ENCODE measurements around the gene HSPA4.
A peak's percentile ranks its signal among the peaks of the same experiment; 100 is the strongest.

HSPA4 gene

DNA sequence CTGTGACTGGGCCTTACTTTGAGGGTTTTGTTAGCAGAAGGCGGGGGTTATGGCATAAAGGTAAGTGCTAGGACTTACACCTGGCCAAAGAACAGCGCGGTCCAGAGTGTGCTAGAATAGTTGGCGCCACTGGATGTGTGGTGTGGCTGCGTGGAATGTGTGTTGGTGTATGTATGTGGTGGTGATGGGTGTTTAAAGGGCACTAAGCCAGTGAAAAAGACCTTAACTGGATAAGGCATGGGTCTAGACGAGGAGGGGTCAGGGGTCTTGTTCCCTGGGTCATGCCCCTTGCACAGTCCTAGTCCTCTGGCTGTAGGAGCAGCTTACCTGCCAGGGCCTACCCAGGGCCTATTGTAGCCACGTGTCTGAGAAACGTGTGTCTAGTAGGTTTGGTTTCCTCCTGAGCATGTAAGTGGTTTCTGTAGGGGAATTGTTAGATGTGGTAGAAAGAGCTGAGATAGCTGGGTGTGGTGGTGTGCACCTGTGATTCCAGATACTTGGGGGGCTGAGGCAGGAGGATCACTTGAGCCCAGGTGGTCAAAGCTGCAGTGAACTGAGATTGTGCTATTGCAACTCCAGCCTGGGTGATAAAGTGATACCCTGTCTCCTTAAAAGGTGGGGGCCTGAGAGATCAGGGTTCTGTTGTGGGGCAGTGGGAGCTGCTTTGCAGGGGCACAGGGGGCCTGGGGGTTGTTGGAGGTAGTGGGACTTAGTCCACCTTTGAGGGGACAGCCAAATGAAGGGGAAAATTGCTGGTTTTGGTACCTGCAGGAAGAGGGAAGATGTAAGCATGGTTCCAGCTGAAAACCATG lies 55.2 kb downstream of the HSPA4 start:
- DNase-seq: no peak

DNA sequence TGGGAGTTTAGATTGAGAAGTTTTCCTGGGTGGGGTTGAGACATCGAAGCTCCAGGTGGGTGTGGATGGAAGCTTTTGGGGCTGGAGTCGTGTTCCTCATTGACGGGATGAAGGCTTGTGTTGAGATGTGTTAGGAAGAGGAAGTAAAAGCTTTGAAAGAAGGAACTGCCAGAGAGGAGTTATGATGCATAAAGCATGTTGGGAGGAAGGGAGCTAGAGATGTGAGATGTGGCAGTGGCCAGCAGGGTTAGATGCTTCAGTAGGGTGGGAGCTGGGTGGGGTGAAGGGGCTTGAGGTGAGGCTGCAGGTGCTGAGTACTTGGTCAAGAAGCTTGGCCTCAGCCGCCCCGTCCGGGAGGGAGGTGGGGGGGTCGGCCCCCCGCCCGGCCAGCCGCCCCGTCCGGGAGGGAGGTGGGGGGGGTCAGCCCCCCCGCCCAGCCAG lies 56.7 kb downstream of the HSPA4 start:
- DNase-seq: no peak

DNA sequence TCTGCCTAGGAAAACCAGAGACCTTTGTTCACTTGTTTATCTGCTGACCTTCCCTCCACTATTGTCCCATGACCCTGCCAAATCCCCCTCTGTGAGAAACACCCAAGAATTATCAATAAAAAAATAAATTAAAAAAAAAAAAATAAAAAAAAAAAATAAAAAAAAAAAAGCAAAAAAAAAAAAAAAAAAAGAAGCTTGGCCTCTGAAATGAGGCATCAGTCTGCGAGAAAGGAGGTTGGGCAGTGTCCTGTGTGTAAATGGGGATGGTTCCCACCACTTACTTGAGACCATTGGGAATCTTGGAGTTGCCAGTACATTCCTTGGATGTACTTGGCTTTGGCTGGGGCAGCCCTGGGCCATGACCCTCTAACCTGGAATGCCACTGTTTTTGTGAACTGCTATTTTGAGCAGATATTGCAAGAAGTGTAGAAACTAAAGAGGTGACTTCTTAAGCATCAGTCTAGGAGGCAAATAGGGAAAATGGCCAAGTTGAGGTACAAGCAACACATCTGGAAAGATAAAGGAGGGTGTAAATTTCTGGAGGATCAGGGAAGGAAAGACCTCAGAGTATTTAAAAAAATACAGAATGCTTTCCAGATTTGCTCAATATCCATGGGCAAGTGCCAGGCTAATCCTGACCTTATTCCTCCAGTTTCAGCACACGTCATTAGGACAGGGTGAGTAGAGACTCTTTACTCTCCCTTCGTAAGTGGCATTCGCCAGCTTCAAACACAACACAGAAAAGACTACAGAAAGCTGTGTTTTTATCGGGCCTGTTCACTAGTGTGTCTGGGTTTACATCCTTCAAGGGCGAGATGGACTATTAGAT lies 58.1 kb downstream of the HSPA4 start:
- no peak for DNase-seq

DNA sequence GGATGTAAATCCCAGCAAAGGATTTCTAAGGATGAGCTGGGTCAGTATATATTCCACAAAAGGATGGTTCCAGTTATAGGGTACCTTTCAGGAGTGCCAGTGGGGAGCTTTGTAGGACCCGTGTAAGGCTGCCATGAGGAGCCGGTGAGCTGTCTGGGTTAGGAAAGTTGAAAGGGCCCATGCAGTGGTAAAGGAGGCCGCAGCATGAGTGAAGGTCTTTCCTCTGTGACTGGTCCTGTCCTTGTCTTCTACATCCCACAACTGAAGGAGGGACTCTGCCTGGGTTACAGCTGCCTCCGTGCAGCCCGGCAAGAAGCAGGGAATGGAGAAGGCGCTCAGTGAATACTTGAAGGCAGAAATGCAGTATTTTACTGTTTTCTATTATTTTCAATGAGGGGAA lies 58.9 kb downstream of the HSPA4 start:
- DNase-seq: no peak

DNA sequence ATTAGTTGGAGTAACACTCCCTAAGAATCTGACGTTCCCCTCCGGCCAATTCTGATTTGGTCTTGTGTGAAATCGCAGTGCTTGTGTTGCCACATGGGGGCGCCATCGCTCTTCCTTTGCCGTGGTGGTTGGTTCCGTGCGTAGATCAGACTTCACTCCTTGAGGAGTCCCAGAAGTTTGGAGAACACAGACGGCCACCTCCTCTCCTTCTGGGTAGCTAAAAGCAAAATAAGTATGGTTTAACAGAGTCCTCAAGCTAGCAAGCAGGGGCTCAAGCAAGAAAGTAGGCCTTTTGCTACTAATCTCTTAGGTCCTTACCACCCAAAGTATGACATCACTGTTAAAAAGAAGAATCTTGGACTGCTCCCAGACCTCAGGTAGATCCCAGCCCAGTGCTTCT lies 59.5 kb downstream of the HSPA4 start:
- peak; percentile 79 for DNase-seq

DNA sequence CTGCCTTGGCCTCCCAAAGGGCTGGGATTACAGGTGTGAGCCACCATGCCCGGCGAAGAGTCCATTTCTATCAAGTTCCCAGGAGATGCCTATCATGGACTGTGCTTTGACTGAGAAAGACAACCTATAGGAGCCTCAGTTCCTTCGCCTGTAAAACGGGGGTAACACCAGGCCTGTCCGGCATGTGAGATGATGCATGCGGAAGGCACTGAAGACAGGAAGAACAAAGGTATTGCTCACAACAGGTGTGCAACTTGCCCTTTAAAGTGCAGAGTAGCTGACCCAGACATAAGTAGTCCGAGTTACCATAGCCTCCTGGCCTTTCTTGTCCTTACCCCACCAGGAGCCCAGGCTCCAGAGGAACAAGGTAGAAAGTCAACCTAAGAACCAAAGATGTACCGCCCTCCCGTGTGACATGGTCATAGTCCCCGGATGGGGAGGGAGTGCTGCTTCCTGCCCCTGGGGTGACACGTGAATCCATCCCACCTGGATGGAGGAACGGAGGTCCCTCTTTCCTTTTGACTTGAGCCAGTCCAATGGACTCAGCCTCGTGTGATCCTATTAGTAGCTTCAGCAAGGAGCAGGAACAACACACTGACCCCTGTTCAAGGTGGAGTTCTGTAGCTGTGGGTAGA lies 60.3 kb downstream of the HSPA4 start:
- DNase-seq: no peak

DNA sequence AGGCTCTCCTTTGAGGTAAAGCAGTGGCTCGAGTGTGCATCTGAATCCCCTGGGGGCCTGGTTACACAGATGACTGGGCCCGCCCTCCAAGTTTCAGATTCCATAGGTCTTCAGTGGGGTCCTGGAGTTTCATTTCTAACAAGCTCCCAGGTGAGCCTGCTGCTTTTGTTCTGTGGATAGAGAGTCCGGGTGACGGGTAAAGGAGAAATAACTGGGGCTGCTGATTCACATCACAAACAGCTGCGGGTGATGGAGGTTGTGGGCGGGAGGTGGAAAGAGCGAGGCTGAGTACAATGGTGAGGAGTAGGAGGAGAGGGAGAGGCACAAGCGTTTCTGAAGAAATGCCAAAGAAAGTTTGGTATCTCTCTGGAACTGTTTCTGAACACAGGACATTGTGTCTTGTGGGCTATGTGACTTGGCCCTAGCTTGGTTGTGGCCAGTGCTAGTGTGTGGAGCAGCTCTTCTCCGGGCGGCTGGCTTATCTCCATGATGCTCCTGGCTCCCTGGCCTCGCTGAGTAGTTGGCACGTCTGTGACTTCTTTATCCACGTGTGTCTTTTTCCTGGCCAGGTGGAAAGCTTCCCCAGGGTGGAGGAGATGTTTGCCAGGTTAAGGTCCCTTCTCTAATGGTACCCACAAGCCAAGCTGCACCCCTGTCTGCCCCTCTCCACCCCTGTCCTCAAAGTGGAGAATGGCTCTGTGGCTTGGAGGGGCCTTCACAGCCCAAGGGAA lies 61.7 kb downstream of the HSPA4 start:
- peak; percentile 58 for DNase-seq

DNA sequence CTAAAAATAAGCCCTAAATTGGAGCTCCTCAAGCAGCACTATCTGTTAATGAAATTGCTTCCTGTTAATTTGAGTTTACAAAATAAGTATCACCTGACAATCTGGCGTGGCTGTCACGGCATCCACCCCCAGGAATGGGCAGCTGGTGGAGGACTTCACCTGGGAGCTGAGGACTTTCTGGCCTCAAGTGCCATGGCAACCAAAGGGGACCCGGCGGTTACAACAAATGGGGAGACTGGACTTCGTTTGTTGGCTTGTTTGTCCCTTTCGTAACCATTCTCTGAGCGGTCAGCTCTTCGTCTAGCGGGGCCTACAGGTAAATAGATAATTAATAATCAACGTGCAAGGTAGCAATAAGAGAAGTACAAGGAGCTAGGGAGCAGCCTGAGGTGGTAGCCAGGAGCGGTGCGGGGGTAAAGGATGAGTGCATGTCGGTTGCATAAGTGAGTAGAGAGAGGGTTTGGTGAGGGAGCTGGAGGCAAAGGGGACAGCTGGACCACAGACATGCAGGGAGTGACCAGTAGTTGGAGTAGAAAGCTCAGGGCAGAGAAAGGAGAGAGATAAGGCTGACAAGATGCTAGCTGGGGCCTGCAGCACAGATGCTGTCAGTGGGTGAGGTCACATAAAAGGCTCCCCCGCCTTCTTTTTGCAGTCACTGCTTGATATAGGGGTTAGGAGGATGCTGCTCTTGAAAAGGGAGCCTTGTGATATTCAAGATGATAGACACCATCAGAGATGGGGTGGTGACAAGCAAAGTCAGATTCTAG lies 62.5 kb downstream of the HSPA4 start:
- no peak for DNase-seq

DNA sequence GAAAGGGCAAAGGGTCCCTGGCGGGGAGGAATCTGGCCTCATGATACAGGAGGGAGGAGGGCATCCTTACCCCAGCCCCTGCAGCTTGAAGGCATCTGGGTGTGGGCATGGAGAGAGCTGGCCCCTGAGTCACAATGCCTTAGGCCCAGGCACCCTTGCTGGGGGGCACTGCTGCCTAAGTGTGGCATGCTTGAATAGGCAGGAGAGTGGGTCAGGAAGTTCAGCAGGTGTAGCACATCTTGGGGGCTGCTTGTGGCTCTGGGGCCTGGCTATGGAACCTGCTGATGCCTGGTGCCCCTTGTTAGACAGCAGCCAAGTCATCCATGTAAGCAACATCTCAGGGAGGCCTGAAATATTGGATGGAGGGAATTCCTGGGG lies 63.1 kb downstream of the HSPA4 start:
- no peak for DNase-seq

DNA sequence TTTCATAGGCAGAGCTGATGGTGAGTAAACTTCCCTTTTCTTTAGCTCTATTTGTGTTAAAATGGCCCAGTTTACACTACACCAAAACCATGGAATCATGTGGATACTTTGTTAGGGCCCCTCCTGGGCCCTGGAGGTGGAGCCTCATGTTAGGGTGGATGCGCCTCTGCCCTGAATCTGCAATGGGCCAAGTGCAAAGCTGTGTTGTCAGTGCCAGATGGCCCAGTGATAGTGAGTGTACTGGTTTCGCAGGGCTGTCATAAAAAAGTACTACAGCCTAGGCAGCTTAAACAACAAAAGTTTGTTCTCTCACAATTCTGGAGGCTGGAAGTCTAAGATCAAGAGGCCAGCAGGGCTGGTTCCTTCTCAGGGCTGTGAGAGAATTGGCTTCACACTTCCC lies 64.8 kb downstream of the HSPA4 start:
- no peak for DNase-seq

DNA sequence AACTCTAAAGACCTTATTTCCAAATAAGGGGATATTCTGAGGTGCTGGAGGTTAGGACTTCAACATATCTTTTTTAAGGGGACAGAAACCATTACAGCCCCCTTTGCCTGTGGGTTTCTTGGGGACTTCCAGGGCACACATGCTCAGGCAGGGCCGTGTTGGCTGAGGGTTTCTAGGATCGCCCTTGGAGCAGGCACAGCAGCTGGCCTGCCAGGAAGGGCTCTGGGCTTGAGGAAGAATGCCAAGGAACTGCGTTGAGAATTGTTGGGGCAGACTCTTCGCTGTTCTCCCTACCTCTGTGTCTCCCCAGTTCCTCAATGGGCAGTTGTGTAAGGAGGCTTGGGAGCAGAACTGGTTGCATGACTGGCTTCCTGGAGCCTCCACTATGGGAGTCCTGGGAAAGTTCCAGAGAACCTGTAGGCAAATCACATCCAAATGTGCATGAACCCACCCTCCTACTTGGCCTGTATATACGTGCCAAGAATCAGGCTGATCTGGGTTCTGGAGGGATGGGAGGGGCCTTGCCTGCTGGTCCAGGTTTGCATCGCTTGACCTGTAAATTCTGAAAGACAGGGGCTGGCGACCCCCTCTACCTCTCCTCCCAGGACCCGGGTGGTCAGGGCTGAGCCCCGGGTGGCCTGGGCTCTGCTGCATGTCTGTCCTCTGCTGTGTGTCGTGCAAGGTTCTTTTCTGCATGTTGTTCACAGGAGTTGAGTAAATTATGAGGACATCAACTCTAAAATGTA lies 65.5 kb downstream of the HSPA4 start:
- no peak for DNase-seq

DNA sequence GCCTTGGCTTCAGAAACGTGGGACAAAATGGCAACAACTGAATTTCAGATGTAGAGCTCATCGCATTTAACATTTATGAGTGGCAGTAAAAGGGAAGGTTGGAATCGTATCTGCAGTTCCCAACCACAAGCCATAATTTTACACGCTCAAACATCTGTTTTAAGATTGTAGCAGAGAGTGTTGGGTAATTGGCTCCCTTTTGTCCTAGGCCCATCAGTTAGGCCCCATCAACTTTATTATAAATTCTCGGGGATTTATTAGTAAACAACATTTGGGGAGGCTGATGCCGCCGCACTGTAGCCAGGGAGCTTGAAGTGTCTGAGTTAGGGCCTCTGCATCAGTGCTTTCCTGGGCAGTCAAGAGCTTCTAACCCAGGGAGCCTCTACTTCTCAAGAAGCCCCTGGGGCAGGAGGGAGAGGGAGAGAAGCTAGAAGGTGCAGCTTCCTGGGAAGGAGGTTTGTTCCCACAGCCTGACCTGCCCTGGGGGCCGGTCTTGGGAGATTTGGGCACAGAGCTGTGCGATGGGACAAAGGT lies 66.2 kb downstream of the HSPA4 start:
- DNase-seq: no peak

DNA sequence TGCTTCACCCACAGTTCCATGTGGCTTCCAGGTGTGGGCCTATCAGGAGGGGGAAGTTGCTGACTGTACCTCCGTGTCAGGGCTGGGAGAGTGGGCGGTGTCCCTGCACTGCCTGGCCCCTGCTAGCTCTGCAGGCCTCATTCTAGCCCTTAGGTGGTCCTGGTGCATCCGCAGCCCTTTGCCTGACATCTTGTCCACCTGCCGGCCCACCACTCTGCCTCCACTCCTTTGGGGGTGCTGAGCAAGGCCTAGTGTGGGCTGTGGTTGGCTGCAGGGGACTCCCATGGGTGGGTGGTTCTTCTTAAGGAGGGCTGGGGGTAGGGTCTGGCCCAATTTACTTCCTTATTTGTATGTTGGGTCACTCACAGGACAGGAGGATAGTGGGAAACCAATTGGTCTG lies 66.9 kb downstream of the HSPA4 start:
- DNase-seq: no peak

DNA sequence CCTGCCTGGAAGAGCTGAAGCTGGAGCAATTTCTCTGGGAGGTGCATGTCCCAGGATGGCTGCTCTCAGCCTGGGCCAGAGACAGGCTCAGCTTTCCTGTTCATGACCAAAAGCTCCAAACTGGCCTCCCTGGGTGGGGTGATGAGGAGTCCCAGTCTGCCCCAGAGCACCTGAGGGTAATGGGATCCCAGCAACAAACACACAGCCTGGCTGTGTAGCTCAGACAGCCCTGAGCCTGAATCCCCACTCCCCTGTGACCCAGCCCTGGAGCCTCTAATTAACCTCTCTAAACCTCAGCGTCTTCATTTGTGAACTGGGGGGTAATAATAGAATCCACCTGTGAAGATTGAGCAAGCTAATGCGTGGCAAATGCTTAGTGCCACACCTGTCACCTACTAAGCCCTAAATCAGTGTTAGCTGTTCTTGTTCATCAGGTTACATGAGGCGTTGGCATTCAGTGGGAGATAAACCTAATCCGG lies 67.5 kb downstream of the HSPA4 start:
- DNase-seq: no peak

DNA sequence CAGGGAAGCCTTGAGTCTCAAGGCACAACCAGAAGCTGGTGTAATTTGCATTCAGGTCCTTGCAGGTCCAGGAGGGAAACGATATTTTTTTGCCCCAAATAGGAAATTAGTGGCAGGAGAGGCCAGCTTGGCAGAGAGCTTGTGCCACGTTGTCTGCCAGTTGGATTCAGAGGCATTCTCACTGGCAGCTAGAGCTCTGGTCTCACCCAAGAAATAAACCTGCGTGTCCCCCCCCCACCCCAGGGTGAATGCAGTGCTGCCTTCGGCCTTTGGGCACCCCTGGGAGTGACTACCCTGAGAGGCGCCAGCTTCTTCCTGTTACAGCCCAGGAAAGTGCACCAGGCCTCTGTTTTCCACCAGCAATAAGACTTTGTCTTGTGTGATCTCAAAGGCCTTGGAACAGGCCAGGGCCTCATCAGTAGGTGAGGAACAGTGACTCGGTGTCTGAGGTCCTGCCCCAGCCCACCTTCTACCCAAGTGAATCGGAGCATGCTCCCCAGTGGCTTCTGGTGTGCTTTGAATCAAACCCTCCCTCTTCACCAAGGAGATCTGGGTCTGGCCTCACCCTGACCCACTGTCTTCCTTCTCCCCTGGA lies 68.4 kb downstream of the HSPA4 start:
- no peak for DNase-seq

DNA sequence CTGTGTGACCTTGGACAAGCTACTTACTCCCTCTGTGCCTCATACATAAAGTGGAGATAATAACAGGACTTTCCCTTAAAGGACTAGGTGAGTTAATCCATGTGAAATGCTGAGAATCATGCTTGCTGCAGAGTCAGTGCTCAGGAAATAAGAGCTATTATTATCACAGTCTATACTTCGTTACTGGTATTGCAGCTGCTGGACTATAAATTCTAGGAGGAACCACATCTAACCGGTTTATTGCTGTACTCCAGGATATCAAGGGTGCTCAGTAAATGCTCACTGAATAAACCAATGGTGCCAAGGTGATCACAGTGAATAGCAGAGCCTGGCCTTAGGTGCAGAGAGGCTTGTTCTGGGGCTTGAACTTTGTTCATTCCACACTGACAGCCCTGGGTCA lies 69.3 kb downstream of the HSPA4 start:
- no peak for DNase-seq

DNA sequence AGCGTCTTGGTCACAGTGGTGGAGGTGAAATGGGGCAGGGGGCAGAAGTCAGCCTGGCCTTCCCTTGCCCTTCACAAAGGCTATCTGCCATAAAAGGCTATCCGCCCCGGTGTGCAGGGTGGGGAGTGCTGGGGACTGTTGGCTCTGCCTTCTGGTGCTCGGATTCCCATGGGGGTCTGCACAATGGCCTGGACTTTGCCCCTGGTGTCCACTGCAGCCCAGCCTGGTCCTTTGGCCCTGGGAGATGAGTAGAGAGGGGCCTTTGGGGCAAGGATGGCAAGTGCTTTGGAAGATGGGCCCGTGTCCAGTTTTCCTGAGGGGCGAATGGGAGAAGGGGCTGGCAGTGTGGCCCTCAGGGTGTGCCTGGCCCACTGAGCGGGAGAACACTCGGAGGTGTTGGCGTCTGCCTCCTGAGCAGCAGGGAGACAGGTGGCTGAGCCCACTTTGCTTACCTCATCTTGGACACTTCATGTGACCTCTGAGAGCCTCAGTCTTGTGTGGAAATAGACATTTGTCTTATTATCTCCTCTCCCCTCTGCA lies 69.9 kb downstream of the HSPA4 start:
- DNase-seq: no peak

DNA sequence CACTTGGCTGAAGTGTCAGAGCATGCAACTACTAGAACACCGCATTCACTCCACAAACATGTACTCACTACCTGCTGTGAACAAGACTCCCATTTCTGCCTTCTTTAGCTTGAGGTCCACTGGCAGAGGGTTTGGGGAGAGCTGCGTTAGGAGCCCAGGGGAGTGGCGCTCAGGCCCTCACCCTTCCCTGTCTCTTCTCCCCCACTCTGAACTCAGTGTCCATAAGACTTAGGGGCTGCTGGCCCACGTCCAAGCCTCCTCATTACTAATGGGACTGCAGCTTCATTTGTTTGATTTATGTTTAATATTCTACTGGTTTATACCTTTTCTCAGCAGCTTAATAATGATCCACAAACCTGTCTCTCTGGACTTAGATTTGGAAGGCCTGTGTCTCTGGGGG lies 70.9 kb downstream of the HSPA4 start:
- no peak for DNase-seq

DNA sequence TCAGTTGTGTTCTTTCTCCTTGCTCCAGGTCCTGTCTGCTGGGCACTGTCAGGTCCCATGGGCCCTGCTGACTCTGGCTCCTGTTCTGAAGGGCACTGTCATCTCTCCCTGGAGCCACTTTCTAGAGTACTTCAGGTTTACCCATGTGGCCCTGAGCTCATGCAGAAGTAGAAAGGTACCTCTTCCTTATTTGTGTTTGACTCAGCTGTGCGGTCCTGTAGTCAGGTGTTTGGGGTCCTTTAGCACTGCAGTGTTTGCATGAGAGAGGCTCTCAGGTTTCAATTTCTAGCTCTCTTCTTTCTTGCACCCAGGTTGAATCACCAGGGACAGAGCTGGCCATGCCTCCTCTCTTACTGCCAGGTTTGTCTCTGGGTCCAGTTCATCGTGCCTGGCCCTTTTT lies 71.5 kb downstream of the HSPA4 start:
- no peak for DNase-seq

DNA sequence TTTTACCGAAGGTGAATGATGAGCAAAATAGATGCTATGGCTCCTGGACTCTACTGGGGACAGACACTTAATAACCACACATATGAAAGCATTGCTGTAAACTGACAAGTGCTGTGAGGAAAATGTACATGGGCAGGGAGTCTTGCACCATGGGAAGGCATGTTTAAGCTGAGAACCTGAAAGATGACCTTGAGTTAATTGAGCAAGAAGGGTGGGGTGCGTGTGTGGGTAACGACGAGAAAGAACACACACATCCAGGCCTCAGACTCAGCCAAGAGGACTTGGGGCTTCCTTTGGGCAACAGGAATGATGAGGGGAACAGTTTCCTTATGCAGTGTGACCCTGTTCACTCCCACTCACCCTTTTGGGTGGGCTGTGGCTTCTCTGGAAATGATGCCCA lies 73.1 kb downstream of the HSPA4 start:
- DNase-seq: no peak
